Cortex of kidney (tissue), 1 donor: Measurements from ENCODE around the gene SUMO3.
"Not testable (repeated sequence)": the region's sequence is repeated elsewhere in the genome, so short reads cannot be mapped to it uniquely, and the experiment has no call there.

Experiments
- DNase-seq: peaks from one replicate; lab custom pipeline; 2025; lab: John Stamatoyannopoulos, UW

SUMO3 gene

DNA sequence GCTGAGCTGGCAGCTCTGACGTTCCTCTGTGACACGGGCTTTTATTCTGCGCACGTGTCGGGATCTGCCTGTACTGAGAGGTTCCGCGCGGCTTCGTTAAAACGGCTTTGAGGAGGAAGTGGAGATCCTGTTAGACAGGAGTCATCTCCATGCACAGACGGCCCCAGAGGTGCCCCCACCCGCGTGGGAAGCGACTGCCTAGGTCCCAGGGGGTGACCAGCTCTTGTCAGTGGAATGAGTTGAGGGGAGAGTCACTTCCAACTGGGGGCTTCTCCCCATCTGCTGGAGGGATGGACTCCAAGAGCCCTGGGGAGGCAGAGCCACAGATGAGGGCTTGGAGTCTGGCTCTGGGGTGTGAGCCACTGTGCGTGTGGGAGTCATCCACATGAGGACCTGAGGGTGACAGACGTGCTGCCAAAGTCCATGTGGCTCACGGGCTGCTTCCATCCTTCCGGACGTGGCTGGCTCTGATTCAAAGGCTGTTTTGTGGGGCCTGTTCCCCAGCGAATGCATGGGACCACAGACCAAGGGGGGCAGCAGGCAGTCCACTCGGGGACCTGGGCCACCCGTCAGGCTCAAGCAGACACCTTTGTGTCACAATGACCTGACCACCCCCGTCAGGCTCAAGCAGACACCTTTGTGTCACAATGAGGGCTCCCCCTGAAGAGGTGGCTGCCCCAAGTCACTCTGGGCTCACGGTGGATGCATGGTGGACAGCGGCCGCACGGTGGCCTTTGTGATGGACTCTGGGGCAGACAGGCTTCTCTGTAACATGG, 28.8 kb upstream of the SUMO3 start:
- no peak for DNase-seq

DNA sequence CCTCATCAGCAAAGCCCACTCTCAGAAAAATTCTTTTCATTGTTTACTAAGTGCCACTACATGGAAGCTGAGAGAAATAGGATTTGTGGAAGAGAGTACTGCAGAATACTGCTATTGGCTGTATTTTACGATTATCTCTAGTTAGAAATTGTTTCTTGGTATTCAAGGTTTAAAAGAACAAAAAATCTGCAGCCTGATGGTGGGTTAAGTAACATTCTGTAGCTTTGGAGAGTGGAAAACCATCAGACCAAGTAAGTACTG, 28.3 kb upstream of the SUMO3 start:
- no peak for DNase-seq

DNA sequence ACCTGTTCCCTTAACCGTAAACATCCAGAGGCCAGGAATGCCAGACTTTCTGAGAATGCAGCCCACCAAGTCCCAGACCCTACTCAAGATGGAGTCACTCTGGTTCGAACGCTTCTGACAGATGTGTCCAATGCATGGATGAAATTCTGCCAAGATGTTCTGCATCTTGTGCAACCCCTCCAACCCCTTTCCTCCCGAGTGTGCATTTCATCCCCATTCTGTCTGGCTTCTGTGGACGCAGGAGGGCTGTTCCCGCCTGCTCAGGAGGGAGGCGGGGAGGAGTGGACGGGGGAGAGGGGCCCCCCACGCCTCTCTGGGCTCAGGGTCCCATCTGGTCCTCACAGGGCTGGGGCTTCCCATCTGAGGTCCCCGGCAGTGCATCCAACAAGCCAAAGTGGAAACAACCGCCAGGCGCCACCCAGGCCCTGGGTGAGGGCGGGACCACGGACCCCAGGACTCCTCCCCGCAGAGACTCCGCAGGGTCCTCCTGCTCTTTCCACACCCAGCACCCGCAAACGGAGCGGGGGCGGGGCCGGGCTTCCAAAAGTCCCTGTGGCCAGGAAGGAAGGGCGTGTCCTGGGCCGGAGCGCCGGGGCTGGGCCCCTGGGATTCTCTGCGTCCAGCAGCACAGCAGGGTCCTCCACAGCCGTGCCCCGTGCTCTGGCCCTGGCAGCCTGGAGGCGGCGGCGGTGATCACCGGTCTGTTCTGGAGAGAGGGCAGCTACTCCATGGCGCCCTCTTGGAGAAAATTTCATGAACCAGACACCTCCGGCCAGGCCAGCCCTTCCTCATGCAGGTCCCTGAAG, 27.8 kb upstream of the SUMO3 start:
- DNase-seq, result no peak

DNA sequence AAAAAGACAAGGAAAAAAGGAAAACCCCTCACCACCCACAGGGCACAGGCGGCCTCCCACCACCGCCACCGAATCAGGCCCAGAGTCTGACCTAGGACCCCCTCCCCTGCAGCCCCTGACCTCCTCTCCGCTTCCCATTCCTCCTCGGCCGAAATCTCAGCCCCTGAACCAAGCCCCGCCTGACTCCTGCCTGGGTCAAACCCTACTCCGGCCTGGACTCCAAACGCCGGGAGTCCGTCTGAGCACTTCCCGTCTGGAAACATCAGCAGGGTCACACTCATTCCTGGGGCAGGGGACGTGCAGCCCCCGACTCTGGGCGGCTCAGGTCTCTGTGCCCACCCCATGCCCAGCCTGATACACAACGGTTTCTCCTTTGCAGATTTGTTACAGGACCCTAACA, 26.4 kb upstream of the SUMO3 start:
- DNase-seq, result no peak

DNA sequence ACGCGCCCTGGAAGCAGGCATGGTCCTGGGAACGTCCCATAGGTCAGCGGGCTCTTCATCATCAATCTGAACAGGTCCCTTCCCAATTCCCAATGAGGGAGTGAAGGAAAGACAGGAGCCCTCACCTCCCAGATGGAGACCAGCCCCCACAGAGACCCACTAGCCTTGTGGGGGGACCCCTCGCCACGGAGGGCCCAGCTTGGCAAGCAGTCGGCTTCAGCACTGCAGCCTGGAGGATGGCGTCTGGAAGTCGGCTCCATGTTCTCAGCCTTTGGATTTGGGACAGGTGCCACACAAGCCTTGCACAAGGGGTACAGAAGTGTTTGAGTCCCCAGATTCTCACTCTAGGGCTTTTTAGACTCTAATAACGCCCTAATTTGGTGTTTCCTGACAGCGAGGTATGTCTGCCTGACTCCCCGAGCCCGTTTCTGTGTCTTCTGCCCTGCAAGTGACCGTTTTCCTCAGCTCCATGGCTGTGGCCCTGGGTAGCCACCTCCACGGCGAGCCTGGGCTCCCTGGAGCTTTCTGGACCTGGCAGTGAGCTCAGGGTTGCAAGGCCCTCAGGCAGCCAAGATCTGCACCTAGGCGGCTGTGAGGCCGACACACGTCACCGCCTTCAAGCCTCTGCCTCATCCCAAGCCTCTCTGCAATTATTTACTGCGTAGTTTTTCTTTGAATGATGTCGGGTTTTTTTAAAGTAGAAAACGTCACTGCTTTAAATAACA, 25.0 kb upstream of the SUMO3 start:
- DNase-seq, result no peak

DNA sequence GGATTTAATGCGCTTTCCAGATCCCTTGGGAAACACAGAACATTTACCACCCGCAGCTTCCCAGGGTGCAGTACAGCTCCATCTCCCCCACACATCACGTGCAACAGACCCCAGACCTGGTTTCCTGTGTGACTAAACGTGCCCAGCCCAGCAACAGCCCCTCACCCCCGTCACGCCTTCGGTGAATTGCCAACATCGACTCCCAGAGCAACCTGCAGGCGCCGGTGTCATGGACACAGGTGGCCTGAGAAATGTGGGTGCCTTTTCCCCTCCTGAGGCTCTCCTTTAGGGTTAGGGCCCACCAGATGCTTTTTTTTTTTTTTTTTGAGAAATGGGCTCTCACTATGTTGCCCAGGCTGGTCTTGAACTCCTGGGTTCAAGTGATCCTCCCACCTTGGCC, 24.2 kb upstream of the SUMO3 start:
- DNase-seq, result no peak

DNA sequence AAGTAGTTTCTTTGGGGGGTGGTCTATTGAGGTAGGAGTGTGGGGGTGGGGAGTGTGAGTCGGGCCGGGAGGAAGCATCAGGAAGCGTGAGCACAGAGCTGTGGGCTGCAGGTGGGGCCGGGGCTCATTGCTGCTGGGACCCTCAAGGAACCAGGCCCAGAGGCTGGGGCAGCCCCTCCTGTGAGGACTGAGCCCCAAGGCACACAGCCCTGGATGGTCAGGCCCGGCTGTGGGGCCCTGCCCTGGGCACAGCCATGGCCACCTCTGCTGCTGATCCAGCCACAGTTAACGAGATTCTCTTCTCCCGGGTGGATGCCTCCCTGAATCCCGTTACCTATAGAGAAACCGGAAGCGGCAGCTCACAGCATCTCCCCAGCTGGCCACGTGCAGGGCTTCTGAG, 22.9 kb upstream of the SUMO3 start:
- DNase-seq, result no peak

DNA sequence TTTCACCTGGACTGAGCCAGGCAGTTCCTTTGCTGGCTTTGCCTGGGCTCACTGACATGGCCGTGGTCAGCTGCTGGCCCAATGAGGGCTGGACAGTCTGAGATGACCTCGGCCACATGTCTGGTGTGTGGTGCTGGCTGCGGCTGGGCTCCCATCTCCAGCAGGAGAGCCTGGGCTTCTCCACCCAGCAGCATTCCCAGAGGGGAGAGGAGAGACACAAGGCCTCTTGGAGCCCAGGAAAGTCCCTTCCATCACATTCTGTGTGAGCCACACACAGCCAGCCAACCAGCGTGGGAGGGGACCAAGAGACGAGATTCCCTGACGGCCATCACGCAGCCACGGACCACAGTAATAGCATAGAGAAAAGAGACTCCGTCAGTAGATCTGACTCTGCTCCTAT, 21.1 kb upstream of the SUMO3 start:
- DNase-seq, result no peak

DNA sequence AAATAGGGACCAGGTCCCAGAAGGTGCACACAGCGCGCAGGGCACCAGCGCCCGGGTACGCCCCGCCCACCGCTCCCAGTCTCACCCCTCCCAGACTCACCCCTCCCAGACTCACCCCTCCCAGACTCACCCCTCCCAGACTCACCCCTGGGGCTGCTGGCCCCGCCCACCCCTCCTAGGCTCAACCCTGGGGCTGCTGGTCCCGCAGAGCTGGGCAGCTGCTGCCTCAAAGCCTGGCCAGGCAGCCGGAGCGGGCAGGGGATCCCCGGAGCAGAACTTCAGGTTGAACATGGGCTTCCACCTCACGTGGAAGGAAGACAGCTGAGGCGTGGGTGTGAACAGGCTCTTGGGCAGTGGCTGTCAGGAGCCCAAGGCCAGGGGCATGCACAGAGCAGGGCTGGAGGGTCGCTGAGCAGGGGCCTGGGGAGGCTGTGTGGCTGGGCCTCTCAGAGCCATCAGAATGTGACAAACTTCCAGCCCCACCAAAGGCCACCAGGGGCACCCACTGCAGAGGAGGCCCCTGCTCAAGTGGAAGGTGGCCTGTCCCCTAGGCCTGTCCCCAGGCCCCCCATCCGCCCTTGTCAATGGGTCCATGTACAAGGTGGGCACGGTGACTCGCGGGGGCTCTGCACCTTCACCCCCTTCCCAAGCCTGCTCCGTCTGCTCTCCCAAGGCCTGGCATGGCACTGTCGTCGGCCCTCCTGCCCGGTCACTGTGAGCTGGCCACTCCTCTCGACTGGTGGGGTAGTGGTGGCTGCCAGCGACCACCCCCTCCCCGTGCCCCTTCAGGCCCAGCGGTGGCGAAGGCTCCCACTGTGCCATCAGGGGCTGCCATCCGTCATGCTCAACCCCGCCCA, 20.4 kb upstream of the SUMO3 start:
- DNase-seq, result no peak

DNA sequence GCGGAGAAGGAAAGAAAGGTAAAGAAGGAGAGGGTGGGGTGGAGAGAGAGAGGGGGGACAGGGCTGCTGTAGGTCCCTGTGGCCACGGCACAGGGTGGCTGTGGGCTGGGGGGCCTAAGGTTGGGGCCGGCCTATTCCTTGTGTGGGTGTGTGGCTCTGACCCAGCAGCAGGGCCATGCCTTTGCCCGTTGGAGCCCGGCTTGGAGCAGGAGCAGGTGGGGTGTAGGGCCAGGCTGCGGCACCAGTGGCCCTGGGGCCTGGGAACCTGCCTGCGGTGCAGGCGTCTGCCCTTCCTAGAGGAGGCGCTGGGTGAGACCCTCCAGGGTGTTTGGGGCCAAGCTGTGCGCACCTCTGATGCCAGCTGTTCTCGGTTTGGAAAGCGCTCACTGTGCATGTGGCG, 19.7 kb upstream of the SUMO3 start:
- DNase-seq, result no peak

DNA sequence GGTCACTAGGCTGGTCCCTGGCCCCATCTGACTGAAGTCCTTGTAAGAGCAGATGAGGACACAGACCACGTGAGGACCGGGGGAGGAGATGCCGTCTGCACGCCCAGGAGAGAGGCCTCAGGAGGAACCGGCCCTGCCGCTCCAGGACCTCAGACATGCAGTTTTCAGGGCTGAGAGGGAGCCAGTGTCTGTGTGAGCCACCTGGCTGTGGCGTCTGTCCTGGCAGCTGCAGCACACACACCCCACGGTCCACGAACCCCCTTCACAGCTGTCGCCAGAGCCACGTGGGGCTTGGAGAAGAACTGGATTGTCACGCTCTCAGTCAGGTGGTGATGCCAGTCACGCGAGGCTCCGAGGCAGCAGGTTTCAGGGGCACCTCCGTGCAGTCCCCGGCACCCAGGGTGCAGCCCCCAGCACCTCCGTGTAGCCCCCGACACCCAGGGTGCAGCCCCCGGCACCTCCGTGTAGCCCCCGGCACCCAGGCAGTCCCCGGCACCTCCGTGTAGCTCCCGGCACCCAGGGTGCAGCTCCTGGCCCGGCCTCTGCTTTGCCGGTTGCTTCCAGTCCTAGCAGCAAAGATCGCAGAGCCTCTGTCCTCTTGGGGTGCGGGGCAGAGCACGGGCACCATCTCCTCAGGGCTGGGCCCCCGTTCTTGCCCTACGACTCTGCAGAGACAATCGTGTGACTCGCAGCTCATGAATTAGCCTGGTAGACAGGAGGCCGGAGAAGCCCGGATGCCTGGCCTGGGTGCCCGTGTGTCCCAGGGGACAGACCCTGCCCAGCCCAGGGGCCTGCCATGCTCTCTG, 19.0 kb upstream of the SUMO3 start:
- no peak for DNase-seq

DNA sequence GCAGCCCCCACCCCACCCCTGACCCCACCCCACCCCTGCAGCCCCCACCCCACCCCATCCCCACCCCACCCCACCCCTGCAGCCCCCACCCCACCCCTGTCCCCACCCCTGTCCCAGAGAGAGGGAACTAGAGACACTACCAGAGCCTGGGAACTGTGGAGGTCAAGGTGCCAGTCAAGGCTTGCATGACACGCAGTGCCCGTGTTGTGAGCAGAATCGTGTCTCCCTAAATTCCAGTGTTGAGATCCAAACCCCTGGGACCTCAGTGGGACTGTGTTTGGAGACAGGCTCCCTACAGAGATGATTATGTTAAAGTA, 18.4 kb upstream of the SUMO3 start:
- no peak for DNase-seq

DNA sequence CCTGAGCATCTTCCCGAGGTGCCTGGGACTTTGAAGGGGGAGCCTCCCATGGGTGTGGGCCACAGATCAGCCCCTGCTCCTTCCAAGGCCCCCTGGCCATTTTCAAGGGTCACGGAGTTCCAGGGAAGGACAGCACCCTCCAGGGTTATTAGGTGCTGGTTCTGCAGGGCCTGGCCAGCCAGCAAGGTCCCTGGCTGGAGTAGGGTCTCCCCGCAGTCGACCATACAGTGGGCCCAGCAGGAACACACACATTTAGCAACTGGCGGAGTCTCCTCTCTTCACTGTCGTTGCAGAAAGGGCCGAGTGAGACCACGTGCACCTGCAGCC, 17.7 kb upstream of the SUMO3 start:
- no peak for DNase-seq

DNA sequence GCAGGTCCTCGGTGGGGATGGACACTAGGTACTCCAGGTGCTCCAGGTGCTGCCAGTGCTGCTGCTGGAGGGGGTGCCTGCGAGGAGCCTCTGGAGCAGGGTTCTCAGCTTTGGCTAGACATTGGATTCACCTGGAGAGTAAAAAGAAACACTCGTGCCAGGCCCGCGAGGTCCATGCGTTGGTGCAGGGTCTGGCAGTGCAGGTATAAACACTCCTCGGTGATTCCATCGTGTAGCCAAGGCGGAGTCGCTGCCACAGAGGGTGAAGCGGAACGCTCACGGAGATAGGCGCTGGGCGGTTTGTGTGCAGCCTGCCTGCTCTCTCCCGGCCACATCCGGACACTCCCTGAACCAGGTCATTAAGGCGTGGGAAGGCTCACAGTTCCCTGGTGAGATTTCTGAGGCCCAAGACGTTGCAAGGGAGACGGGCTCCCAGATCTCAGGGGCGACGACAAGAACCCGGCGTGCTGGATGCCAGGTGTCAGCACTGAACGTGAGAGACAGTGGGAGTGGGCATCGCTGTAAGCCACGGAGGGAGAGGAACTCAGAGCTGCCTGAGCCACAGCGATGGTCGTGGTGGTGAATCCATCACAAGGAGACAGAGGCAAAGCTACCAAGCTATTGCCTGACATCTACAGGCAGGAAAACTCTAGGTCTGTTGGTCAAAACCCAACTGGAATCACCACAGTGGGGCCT, 17.2 kb upstream of the SUMO3 start:
- DNase-seq, result no peak

DNA sequence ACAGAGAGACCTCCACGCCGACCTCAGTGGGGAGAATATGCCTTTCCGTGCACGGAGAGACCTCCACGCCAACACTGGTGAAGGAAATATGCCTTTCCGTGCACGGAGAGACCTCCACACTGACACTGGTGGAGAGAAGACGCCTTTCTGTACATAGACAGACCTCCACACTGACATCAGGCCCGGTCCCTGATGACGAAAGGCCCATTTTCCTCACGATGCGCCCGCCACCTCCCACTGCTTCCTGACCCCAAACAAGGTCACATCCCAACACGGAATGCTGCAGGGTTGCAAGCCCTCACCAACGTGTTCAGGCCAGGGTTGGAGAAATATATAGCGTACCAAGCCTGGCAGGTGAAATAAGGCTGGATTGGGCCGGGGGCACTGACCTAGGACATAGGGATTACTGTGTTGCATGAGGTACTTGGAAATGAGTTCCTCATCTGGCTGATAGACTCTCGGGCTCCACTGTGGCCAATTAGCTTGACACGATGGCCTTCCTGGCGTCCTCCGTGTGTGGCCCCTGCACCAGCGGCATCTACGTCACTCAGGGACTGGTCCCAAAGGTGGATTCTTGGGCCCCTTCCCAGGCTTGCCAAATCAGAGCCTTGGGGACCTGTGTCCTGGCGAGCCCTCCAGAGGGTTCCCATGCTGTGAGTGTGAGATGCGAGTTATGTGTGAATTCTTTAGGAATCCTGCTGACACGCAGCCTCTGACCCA, 16.5 kb upstream of the SUMO3 start:
- no peak for DNase-seq

DNA sequence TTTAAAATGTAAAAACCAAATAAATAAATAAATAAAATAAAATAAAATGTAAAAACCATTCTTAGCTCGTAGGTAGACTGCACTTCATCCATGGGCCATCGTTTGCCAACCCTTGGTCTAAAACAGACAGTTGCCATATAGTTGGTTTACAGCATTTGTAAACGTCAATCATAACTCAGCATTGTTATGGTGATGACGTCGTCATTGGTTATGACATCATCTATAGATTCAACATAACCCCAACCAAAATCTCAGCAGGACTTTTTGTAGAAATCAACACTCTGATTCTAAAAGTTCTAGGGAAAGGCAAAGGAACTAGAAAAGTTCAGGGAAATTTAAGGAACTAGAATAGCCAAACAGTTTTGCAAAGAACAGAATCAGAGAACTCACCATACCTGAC, 15.8 kb upstream of the SUMO3 start:
- DNase-seq, result no peak

DNA sequence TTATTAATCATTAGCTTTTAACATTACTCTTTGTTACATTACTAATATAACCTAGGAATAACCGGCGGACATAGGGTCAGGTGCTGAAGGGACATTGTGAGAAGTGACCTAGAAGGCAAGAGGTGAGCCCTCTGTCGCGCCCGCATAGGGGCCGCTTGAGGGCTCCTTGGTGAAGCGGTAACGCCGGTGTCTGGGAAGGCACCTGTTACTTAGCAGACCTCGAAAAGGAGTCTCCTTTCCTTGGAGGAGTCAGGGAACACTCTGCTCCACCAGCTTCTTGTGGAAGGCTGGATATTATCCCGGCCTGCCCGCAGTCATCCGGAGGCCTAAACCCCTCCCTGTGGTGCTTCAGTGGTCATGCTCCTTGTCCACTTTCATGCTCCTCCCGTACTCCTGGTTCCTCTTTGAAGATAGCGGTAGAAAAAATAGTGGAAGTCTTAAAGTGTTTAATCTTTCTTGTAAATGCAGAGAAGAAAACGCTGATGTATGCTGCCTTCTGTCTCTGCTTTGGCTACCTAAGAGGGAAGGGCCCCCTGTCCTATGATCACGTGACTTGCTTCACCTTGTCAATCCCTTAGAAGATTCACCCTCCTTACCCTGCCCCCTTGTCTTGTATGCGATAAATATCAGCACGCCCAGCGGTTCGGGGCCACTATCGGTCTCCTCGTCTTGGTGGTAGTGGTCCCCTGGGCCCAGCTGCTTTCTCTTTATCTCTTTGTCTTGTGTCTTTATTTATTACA, 14.8 kb upstream of the SUMO3 start:
- not testable (repeated sequence) for DNase-seq

DNA sequence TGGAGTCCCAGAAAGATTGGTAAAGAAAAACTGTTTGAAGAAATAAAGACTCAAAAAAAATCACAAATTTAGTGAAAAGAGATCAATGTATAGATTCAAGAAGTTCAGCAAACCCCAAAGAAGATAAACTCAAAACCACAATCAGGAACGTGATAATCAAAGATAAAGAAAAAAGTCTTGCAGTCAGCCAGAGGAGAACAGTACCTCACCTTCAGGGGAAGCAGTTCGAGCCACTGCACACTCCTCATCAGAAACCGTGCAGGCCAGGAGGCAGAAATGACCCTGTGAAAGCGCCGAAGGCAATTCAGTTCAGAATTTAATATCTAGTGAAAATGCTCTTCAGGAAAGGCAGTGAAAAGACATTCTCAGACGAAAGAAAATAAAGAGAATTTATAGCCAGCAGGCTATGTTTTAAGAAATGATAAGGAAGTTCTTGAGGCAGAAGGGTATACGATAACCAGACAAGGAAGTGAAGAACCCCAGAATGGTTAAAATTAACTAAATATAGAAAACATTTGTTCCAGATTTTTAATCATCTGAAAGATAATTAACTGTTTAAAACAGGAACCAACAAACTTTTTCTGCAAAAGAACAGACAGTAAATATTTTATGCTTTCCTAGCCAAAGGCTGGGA, 13.5 kb upstream of the SUMO3 start:
- DNase-seq, result no peak

DNA sequence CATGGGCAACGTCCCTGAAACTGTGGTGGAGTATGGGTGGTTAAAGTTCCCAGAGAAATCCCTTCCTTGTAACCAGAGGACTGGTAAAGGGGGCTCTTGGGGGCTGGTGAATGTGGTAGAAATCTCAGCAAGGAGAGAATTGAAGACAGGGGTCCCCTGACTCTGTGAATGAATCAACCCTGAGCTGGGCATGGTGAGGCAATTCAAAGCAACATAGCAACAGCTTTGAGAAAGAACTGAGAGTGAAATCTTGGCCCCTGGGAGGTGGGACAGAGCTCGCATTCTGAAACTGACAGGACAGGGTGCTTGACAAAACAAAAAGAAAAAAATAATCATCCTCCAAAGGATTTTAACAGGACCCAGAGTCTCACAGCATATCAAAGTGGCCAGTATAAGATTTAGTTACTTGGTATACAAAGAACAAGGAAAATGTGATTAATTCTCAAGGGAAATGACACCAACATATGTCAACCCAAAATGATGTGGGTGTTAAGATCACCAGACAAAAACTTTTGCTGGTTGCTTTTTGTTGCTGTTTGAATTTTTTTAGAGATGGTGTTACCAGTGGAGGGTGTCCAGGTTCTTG, 11.7 kb upstream of the SUMO3 start:
- no peak for DNase-seq
